CD4-positive, alpha-beta T cell treated with Interleukin-4 for 4 hours (primary cell): ENCODE measurements around the gene ZFYVE27.
"Not testable (repeated sequence)": the region's sequence is repeated elsewhere in the genome, so short reads cannot be mapped to it uniquely, and the experiment has no call there.

ENCODE experiments used
- DNase-seq: peaks from one replicate; pipeline ENCODE4 v3.0.0-alpha.2; 2020

Gene ZFYVE27

GRCh38 chr10:97736902-97737769, at the start of gene ZFYVE27:
Gene ZFYVE27, plus strand, starts transcription at chr10:97737128. Its CDS starts 1,350 bp downstream, at chr10:97738478.
- peak; percentile 92 for DNase-seq

- no peak for DNase-seq
Measured at GRCh38 chr10:97687785-97688781, 48.8 kb upstream of the ZFYVE27 start.

- no peak for DNase-seq
Measured at GRCh38 chr10:97689559-97690020, 47.3 kb upstream of the ZFYVE27 start.

- no peak for DNase-seq
Measured at GRCh38 chr10:97690133-97690532, 46.8 kb upstream of the ZFYVE27 start.

GRCh38 chr10:97698072-97698655, 38.8 kb upstream of the ZFYVE27 start:
- not testable (repeated sequence) for DNase-seq

GRCh38 chr10:97701438-97702069, 35.4 kb upstream of the ZFYVE27 start:
- peak; percentile 67 for DNase-seq

- no peak for DNase-seq
Measured at GRCh38 chr10:97703398-97704067, 33.4 kb upstream of the ZFYVE27 start.

- no peak for DNase-seq
Measured at GRCh38 chr10:97704341-97704740, 32.6 kb upstream of the ZFYVE27 start.

- no peak for DNase-seq
Measured at GRCh38 chr10:97705006-97705670, 31.8 kb upstream of the ZFYVE27 start.

GRCh38 chr10:97707134-97707861, 29.6 kb upstream of the ZFYVE27 start:
- DNase-seq: no peak

GRCh38 chr10:97708167-97708566, 28.8 kb upstream of the ZFYVE27 start:
- no peak for DNase-seq

GRCh38 chr10:97708976-97709946, 27.7 kb upstream of the ZFYVE27 start:
- peak; percentile 41 for DNase-seq

GRCh38 chr10:97711640-97712572, 25.0 kb upstream of the ZFYVE27 start:
- DNase-seq: no peak

GRCh38 chr10:97713339-97713825, 23.5 kb upstream of the ZFYVE27 start, which contains the start of gene MARVELD1:
Gene MARVELD1, plus strand, starts transcription at chr10:97713730. Its CDS starts 147 bp downstream, at chr10:97713877.
- no peak for DNase-seq

- peak; percentile 49 for DNase-seq
Measured at GRCh38 chr10:97713826-97714400, 23.0 kb upstream of the ZFYVE27 start.

- no peak for DNase-seq
Measured at GRCh38 chr10:97714401-97715258, 22.3 kb upstream of the ZFYVE27 start.
